Measurements from ENCODE around the gene GNAO1.
A peak's percentile ranks its signal among the peaks of the same experiment; 100 is the strongest.

Gene GNAO1

GRCh38 chr16:56198006-56198754, 6.9 kb downstream of the GNAO1 start:
- DNase-seq (ENCODE audit: low spot score) = no peak

DNA sequence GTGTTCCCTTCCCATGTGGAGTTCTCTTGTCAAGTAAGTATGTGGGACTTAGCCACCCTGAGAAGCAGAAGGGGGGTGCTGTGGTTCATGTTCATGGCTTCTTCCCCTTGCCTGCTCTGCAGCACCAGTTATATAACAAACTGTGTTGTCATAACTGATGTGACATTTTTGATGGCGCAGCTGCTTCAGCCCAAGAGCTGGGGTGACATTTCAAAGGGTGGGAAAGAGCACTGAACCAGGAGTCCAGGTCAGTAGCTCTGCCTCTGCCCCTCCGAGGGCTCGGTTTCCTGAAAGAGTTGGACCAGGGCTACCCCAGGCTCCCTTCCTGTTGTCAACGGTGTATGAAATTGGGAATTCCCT, 7.4 kb downstream of the GNAO1 start:
- no peak for DNase-seq (ENCODE audit: low spot score)

- DNase-seq (ENCODE audit: low spot score) = no peak
These were observed 7.9 kb downstream of the GNAO1 start for GRCh38 chr16:56199164-56199563.

DNA sequence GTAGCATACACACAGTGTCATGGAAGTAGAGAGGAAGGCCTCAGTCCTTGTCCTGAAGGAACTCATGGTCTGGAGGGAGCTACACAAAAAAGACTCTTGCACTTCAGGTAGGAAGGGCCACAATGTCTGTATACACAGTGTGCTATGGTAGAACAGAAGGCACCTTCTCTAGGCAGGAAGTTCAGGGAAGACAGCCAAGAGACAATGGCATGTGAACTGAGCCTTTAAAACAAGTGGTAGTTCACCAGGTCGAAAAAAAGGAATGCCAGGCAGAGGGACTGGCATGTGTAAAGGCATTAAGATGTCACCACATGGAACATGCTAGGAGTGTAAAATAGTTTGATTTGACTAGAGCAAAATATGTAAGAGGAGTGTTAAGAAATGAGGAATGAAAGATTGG, 9.7 kb downstream of the GNAO1 start:
- no peak for DNase-seq (ENCODE audit: low spot score)

- DNase-seq (ENCODE audit: low spot score) = no peak
These were observed 10.7 kb downstream of the GNAO1 start for GRCh38 chr16:56202036-56202435.

- DNase-seq (ENCODE audit: low spot score) = no peak
These were observed 11.8 kb downstream of the GNAO1 start for GRCh38 chr16:56203052-56203451.

- DNase-seq (ENCODE audit: low spot score) = no peak
These were observed 13.5 kb downstream of the GNAO1 start for GRCh38 chr16:56204816-56205215.

DNA sequence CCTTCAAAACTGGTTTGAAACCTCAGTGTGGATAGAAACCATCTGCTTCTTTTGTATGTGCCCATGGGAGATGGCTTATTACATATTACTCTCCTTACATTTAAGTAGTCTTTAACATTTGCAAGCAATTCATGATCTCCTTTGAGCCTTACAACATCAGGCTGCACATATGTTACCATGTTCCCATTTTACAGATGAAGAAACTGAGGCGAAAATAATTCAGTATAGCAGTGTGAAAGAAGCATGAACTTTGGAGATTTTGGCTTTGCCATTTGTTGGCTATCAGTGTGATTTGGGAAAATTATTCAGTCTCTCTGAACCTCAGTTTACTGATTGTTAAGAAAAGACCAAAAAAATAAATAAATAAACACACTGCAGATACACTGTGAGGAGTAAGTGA, 15.7 kb downstream of the GNAO1 start:
- DNase-seq (ENCODE audit: low spot score) = no peak

GRCh38 chr16:56207421-56207820, 16.1 kb downstream of the GNAO1 start:
- DNase-seq (ENCODE audit: low spot score) = no peak

DNA sequence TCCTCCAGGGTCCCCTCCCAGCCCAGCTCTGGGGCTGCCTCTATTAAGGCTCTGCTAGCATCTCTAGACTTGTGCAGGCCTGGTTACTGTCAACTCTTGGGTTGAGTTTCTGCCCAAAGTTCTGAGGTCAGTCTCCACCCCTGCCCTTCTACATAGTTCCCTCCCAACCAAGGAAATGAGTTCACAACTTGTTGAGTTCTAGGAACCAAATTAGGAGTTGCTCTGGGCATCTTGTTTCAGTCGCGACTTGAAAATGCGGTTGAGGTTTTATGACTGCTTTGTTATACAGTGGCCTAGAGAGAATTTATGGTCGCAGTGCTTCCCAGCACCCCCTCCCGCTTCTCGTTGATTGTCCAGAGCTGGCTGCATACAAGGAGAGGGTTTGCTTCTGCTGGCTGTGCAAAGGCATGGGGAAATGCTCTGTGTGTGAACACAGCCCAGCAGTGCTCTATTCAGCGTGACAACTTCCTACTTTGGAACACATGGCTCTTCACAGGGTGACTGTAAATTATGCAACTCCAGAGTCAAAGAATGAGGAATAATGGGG, 20.2 kb downstream of the GNAO1 start:
- no peak for DNase-seq (ENCODE audit: low spot score)

- DNase-seq (ENCODE audit: low spot score) = no peak
These were observed 20.9 kb downstream of the GNAO1 start for GRCh38 chr16:56212144-56212543.

- DNase-seq (ENCODE audit: low spot score) = peak; percentile 79
These were observed 30.7 kb downstream of the GNAO1 start for GRCh38 chr16:56221995-56222394.

- DNase-seq (ENCODE audit: low spot score) = peak; percentile 35
These were observed 31.2 kb downstream of the GNAO1 start for GRCh38 chr16:56222474-56222997.

DNA sequence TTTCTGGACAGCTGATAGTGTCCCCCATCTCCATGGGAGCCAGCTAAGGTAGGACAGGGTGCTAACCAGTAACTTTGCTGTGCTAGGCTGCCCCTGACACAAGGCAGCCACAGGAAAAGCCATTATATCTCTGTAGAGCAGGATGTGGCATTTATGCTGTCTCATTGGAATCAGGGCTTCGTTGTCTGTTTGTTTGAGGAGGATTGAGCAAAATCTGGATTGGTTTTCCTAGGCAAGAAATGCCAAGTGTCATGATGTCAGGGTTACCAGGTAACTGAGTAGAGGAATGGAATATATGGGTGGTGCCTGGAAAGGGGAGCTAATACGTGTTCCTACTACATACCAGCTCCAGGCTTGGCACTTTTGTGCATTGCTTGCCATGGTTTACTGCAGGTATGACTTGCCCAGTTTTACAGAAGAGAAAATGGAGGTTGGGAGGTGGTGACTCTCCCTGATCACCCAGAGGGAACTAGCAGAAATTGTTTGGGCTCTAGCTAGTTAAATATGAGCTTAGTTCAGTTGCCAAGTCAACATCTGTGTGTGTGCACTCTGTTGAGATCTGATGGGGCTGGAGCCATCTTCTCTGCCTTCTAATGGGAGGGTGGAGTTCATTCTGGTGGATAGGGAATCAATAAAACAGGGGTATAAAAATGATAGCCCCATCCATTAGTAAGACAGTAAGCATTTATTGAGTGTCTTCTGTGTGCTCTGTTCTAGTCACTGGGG, 33.9 kb downstream of the GNAO1 start:
- no peak for DNase-seq (ENCODE audit: low spot score)

GRCh38 chr16:56226187-56226586, 34.9 kb downstream of the GNAO1 start:
- DNase-seq (ENCODE audit: low spot score) = no peak

DNA sequence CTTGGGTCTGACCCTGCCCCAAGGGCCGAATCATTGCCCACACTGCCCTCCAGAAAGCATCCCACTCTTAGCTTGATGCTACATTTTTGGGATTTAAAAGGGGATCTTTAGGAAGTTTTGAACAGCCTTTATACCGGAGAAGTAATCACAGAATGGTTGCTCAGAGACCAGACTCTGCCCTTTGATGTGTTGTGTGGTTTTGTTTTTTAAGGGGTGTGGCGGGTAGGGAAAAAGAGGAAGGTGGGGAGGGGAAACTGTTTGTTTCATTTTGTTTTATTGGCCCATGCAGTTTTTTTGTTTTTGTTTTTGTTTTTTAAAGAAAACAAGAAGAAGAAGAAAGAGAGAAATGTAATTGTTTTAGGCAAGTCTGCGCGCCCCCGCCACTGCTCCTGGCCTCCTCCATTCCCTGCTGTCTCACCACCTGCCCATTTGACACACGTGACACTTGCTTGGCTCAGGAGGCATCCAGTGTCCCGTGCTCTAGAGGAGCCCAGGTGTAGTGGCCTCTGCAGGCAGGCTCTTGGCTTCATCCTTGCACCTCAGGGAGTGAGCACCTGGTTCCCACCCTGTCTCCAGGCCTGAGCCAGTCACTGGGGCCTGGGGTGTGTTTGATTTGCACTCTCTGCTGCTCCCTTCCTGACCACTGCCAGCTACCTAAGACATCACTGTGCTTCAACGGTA, 35.7 kb downstream of the GNAO1 start:
- no peak for DNase-seq (ENCODE audit: low spot score)

DNA sequence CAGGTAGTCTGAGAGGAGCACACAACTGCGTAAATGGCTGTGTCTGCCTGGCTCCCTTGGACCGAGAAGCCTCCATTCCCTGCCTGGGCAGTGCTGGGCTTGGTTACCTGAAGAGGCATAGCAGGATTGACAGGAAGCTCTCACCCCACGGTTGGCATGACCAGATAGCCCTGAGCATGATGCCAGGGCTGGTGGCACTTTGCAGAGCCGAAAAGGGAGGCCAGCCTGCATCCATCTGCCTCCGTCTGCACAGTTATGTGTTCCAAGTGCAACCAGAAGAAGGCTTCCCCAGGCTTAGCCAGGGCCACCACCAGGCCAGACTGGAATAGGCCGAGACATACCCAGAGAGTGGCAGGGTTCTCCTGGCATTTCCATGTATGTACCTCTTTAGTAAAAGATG, 36.6 kb downstream of the GNAO1 start:
- no peak for DNase-seq (ENCODE audit: low spot score)

DNA sequence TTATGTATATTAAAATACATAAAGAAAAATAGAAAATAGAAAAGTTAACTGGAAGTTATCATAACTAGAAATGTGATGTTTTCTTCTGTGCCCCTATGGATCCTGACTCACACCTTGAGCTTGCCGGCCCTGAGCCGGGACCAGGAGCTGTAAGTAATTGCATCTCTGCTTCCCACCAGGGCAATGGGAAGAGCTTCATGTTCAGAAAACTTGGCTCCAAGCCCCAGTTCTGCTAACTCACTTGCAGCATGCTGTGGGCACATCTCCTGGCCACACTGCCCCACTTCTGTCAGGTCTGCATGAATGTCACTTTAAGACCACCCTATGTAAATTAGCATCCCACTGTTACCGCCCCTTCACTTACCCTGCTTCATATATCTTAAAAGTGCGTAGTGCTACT, 37.2 kb downstream of the GNAO1 start:
- DNase-seq (ENCODE audit: low spot score) = no peak

DNA sequence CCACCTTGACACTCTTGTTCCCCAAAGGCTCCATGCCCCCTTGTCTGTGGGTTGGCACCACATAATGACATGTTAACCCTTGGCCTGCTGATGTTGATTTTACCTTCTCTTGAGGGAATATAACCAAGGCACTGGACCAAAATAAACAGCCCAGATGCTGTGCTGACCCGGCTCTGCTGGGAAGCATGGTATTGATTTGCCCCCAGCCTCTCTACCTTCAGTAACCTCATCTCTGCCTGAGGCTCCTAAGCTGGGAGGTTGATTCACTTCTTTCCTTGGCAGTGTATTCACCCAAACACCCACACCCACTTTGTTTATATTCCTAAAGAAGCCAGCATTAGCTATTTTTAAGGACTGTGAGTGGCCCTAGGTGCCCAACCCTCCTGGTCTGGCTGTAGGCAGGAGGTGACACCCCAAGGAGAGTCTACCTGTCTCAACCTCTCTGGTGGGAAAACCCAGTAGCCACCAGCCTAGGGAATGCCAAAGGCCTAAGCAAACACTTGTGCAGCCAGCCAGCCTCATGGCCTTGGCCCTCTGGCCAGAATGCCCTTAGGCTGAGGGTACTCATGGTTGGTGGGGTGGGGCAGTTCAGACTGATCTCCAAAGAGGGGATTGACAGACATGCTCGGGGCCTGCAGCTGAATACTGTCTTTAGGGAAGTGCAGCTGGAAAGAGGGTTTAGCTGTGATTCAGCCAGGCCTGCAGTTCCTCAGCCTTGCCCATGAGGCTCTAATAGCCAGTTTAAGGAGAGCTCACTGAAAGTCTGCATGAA, 42.7 kb downstream of the GNAO1 start:
- no peak for DNase-seq (ENCODE audit: low spot score)

- DNase-seq (ENCODE audit: low spot score) = no peak
These were observed 43.4 kb downstream of the GNAO1 start for GRCh38 chr16:56234737-56235136.

- DNase-seq (ENCODE audit: low spot score) = no peak
These were observed 46.2 kb downstream of the GNAO1 start for GRCh38 chr16:56237451-56237930.

Data from SK-N-DZ (cell line).